Upper lobe of left lung (tissue), 4 donors: Measurements from ENCODE around the gene EPHB2.

Experiments used
- EP300 ChIP-seq, 4 donors: sonication (generic); formaldehyde crosslinking; IDR thresholded peaks; one replicate each; pipeline ENCODE4 v1.5.1; 2017; ENCODE audit warnings: antibody characterized with exemption in 4 of 4, control low read depth in 2 of 4
- POLR2AphosphoS5 ChIP-seq, 2 donors: sonication (generic); formaldehyde crosslinking; IDR thresholded peaks; one replicate each; pipeline ENCODE4 v1.5.1; 2017; ENCODE audit warnings: antibody characterized with exemption in 2 of 2
- TF ChIP-seq, protein P1 (sequence below), 6 experiments: fragments of 450-650 bp in 4 of 6; fragments of 200-600 bp in 2 of 6; sonication (generic) in 2 of 6; IDR thresholded peaks; one replicate each; pipeline ENCODE4 v1.5.1; 2016 to 2019; ENCODE audit warnings: antibody characterized with exemption in 6 of 6

DNA sequence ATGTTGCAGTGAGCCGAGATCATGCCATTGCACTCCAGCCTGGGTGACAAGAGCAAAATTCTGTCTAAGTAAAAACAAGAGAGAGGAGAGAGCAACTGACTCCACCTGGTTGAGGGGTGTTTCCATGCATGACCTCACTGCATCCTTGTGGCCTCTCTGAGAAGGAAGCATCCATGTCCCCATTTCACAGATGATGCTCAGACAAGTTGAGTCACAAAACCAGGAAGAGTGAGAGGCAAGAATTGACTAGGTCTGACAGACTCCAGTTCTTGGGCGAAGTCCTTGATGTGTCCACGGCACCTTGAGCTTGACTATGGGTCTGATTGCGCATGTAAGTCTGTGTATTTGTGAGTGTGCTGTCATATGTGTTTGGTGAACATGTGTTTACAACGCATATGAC is 156.2 kb downstream of the EPHB2 start:
- TF ChIP-seq, protein P1, sequence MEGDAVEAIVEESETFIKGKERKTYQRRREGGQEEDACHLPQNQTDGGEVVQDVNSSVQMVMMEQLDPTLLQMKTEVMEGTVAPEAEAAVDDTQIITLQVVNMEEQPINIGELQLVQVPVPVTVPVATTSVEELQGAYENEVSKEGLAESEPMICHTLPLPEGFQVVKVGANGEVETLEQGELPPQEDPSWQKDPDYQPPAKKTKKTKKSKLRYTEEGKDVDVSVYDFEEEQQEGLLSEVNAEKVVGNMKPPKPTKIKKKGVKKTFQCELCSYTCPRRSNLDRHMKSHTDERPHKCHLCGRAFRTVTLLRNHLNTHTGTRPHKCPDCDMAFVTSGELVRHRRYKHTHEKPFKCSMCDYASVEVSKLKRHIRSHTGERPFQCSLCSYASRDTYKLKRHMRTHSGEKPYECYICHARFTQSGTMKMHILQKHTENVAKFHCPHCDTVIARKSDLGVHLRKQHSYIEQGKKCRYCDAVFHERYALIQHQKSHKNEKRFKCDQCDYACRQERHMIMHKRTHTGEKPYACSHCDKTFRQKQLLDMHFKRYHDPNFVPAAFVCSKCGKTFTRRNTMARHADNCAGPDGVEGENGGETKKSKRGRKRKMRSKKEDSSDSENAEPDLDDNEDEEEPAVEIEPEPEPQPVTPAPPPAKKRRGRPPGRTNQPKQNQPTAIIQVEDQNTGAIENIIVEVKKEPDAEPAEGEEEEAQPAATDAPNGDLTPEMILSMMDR (IDR thresholded peaks at IDR 0.05): no peak
- TF ChIP-seq EP300 (IDR thresholded peaks at IDR 0.05) (no peak), POLR2AphosphoS5 (IDR thresholded peaks at IDR 0.05) (no peak)
